NCI-H187 (cell line): ENCODE measurements around the gene CABLES2.
"Not testable (repeated sequence)": the region's sequence is repeated elsewhere in the genome, so short reads cannot be mapped to it uniquely, and the experiment has no call there.

Experiments
- DNase-seq, 2 experiments: peaks; one replicate each; lab custom pipeline; 2025; lab: John Stamatoyannopoulos, UW

CABLES2 gene

DNA sequence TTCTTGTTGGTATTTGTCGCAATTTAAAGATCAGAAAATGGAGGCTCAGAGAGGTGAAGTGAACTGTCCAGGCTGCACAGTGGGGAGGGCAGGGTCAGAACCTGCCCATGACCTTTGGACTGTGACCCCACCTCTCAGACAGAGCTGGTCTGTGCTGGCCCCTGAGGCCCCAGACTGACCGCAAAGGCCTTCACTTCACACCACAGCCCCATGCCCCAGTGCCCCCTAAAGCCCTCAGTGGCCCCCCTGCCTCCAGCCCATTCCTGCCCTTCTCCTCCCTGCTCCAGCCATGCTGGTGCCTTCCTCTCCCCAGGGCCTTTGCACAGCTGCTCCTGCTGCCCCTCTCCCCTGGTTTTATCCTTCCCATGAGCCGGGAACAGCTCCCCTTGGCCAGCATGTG, 29.6 kb upstream of the CABLES2 start:
- DNase-seq: no peak

DNA sequence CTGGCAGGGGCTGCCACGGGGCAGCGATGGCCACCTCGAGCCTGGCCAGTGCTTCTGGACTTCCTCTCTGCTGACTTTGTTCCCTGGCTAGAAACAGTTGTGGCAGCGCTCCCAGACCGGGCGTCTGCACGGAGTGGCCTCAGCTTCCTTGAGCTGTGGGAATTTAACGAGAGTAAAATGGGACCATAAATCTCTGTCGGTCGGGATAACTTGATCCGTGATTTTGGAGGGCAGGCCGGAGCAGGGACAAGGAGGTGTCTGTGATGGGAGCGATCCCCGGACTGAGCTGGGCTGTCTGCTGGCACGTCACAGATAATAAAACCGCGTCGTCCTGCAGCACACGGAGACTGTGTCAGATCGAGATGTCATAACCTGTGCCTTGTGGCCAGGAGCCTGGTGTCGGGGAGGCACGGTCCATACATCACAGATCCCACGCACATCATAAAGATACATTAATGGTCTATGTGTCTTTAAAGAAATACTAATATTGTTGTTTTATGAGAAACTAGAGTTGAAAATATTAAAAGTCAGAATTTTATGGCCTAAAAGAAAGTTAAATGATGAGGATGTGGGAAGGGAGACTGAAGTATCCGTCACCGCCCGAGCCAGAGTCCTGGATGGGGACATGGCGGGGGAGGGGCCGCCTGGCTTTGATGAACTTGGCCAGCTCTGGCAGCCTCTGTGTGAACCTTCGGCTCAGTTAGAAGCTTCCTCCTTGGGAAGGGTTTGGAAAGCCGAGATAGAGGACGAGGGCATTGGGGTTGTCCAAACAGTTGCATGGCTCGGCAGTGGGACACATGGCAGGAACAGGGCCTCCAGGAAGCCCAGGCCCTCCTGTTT, 26.8 kb upstream of the CABLES2 start:
- no peak for DNase-seq

DNA sequence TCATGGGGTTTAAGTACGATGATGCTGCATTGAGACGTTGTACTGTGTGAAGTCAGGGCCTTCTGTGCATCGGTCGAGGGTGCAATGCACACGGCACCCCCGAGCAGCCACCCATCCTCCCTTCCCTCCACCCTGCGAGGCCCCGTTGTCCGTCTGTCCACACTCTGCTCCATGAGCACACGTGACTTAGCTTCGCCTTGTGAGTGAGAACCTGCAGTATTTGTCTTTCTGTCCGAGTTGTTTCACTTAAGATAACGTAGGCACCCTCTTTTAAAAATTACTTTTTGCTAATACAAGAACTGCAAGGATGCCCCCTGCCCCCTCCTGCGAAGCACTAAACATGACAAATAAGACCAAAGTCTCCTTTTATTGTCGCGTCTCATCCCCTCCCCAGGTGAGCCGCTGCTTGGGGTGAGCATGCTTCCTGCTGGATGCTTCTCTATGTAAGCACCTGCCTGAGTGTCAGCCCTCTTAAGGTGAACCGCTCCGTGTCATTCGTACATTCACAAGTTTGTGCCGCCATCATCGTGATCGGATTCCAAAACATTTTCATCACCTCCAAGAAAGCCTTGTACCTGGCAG, 23.9 kb upstream of the CABLES2 start:
- DNase-seq: no peak

DNA sequence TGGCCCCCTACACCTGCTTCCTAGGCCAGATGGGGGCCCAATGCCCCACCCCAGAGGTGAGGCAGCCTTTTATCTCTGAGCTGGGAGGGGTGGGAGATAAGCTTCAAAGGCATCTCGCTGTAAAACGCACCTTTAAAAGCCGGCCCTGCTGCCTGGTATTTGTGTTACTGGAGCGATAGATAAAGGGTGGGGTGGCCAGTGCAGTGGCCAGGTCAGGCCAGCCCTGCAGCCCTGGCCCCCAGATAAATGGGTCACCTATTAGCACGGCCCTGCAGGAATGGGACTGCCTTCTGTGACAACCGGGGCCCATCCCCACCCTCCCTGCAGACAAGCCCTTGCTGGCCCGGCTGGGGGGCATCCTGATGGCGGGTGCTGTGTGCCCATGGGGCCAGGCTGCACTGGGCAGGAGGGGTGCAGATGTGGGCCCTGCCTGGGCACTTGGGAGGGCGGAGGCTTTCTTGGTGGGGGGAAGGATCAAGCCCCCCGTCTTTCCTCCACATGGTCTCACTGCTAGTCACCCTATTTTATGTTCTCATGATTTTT, 23.3 kb upstream of the CABLES2 start:
- no peak for DNase-seq

DNA sequence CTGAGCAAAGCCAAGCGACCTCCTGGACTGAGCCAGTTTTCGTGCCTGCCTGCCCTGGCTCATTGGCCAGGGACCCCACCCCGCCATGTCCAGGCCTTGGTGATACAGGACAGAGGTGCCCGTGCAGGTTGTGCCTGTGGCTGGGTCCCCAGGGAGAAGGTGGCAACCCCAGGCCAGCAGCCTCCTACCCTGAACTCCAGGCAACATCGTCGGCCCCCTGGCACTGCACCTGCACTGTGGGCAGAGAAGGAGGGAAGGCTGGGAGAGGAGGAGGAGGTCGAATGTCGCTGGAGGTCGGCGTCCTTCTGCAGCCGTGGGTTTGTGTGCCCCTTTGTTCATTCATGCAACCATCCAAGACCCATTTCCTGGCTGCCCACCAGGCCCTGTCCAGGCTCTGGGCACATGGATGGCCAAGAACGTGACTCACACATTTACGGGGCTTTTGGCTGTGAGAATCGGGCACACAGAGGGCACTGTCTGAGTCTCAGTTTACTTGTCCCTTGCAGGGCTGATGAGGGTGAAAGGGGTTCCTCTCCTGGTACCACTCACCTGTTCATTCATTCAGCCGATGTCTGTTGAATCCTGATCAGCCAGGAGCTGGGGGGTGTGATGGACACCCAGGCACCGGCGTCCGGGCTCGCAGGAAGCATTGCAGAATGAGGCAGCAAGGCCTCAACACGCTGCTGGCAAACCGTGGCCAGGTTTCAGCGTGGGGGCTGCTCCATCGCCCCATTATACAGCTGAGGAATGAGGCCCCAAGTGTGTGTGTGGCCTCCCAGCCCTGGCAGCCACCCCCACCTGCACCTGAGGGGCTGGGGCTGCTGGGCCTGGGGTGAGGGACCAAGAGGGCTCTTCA, 22.6 kb upstream of the CABLES2 start:
- no peak for DNase-seq

DNA sequence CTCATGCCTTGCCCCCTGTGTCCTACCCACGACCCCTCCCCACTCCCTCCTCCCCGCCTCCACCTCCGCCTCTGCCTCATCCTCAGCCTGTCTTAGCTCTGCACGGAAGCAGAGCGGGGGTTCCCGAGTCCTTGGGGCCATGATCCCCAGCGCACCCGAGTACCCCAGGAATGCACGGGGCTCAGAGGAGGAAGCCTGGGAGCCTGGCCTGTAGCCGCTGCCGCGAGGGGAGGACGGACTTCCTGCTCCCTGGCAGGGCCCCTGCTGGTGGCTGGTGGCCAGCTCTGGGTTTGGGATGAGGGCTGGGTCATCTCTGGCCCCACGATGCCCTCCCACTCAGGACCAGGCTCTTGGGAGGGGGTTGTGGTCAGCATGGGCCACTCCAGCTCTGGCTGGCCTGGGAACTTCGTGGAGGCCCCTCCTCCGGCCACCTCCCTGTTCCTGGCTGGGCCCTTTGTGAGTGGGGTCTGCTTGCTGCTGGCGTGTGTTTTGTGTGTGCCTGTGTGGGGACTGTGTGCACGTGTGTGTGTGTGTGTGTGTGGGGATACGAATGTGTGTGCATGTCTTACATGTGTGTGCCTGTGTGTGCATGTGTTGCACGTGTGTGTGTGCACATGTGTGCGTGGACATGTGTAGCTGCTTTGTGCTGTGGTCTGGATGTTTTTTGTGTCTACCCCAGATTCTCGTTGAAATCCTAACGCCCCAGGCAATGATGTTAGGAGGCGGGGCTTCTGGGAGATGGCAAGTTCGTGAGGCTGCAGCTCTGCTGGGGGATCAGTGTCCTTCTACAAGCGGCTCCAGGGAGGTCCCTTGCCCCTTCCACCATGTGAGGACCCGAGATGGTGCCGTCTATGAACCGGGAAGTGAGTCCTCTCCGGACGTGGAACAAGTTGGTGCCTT, 21.6 kb upstream of the CABLES2 start:
- DNase-seq: no peak

DNA sequence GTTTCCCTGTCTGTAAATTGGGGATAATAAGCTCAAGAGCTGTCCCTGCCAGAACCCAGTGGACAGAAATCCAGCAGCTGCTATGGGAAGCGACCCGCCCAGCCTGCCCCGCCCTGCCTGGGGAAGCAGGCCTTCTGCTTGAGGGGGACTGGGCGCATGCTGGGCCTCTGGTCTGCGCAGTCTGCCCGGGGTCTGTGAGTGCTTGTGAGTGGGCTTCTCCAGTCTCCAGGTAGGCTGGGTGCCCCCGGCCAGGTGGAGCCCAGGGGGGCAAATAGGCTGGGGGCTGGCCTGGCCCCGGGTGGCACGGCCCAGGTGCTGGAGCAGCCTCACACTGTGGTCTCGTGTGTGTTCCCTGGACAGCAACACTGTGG, 20.9 kb upstream of the CABLES2 start:
- no peak for DNase-seq

DNA sequence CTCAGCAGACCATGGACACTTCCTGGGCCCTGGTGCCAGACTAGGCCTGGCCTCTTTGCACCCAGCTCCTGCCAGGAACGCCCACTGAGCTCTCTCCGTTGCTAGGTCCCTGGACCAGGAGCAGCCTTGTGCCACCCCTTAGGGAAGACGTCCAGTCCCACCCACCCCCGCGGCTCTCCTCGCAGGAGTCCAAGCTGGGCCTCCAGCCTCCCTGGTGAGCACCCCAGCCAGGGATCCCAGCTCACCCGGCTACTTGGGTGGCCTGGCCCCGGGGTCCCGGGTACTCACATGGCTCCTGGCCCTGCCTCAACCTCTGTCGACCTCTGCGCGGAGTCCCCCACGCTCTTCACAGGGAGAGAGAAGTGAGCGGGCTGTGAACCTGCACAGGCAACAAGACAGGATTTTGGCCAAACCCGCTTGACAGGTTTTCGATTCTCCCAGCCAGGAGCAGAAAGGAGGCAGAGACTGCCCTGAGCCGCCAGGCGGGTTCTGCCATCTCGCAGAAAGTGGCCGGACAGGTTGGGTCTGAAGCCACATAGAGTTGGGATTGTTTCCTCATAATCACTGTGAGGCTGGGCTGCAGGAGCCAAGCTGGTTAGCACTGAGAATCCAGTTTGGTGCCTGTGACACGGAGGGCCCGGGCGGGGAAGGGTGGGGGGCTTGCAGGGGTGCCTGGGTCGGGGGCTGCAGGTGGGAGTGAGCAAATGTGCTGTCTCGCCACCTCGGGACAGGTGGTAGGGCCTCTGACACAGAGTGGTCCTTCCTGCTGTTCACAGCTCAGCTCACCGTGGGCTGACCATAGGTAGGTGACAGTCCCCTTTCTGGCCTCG, 20.3 kb upstream of the CABLES2 start, which contains the start of gene RBBP8NL:
TSS of gene RBBP8NL (minus strand) at position 368 of the 830 bp plus-strand sequence. CDS start 7,892 bp downstream, outside the sequence.
- no peak for DNase-seq

DNA sequence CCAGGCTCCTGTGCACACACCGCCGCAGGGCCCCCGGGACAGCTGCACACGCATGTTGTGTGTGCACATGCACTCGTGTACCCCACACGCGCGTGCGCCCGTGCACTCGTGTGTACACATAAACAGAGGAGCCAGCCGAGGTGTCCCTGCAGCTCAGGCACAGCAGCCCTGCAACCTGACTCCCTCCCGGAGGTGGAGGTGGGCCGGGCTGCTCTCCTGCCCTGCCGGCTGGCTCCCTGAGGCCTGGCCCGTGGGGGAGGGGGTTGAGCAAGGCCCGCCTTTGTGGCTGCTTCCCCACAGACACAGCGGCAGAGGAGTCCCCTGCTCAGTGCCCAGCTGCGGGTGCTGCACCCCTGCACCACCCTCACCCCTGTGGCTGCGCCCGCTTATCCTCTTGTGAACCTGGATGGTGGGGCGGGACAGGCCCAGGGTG, 19.6 kb upstream of the CABLES2 start:
- DNase-seq: peak in 1 of 2 experiments; percentile 70

DNA sequence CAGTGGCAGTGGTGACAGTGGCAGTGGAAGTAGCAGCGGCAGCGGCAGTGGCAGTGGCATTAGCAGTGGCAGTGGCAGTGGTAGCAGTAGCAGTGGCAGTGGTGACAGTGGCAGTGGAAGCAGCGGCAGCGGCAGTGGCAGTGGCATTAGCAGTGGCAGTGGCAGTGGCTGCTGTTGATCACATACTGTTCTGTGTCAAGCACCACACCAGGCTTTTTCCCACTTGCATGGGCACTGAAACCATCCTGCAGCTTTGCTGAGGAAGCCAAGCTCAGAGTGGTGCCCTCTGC, 18.9 kb upstream of the CABLES2 start:
- not testable (repeated sequence) for DNase-seq

DNA sequence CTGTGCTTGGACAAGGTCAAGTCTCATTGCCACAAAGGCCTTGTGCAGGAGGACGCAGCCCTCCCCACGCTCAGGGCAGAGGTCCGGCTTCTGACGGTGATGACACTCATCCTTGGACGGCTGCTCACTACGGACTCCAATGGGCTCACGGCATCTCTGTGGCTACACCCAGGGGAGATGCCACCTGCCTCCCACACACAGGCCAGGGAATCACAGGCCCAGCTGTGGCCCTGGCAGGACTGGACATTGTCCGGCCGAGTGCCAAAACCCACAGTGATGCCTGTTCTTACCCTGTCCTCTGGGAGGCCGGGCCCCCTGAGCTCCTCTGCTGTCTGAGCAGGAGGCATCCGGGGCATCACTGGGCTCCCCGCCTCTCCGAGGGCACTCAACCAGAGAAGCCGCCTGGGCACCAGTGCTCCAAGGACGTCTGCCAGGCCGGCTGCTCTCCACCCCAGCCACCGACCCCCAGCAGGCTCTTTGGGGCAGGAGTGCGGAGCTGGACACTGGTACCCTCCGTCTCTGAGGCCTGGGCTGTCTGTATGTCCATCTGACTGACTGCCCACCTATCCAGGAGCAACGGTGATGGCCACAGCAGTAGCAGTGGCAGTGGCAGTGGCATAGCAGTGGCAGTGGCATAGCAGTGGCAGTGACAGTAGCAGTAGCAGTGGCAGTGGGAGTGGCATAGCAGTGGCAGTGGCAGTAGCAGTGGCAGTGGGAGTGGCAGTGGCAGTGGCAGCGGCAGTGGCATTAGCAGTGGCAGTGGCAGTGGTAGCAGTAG, 18.4 kb upstream of the CABLES2 start:
- no peak for DNase-seq

DNA sequence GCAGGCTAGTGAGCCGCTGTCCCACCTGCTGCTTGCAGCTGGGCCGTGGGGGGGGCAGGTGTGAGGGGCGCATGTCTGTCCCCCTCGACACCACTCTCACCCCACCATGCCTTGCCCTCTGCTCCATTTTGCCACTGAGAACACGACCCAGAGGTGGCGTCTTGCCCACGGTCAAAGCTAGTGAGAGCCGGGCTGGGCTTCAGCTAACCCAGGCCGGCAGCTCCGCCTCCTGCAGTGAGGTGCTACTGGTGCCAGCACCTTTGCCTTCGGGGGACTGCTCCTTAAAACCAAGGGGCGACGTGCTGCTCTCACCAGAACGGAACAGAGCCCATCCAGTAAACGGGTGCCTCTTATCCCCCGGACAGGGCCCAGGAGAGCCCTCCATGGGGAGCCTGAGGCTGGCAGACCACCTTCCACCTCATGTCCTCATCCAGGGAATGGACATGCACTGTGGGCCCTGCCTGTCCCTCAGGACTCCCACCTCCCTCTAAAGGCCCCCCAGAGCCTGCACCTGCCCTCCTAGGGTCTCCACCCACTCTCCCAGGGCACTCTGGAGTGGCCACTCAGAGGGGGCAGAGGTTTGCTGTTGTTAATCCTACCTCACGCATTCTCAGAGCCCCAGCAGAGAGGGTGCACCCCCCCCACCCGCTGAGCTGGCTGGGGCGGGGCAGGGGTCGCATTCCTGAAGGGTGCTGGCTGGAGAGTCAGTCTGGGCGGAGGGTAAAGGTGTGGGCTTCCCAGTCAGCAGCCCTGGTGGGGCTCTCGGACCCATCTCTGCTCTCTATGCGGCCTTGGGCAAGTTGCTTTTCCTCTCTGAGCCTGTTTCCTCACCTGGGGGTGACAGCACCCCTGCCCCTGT, 17.4 kb upstream of the CABLES2 start:
- DNase-seq: no peak

DNA sequence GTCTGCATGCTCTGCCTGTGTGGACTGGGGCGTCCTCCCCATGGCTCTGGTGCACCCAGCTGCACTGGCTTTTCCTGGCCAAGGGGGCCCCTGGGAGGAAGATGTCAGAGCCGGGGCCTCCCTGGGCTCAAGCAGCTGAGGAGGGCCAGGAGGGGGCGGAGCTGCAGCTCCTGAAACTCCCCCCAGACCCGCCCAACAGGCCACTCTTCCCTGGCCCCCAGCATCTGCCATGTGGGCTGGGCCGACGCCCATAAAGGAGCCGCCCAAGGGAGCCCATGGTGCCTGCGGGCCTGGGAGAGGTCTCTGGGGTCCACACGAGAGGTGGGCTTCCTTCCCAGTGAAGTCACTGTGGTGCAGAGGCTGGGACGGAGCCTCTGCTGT, 16.2 kb upstream of the CABLES2 start:
- DNase-seq: no peak

DNA sequence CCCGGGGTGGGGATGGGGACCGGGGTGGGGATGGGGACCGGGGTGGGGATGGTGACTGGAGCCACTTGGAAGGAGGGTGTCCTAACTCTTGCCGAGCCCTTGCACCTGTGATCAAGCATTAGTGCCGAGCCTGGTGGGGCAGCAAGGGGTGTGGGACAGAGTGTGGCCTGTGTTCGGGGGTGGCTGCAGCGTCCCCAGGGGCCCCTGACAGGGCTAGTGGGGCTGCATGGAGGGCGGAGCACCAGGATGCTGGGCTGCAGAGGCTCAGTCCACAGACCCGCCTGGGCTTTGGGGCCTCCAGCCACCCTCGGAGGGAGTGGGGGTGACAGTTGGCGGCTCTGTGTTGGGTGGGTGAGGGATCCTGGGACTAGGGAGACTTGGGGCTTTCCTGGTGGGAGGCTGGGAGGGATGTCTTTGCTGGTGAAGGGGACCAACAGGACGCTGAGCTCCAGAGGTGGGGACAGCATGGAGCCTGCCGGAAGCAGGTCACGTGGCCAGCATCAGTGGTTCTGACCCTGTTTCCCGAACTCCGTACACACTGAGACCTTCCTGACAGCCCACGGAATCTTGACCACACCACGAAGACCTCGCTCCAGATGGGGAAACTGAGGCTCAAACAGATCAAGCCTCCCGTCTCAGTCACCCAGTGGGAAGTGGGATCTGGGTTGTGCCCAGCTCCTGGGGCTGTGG, 15.7 kb upstream of the CABLES2 start:
- no peak for DNase-seq

DNA sequence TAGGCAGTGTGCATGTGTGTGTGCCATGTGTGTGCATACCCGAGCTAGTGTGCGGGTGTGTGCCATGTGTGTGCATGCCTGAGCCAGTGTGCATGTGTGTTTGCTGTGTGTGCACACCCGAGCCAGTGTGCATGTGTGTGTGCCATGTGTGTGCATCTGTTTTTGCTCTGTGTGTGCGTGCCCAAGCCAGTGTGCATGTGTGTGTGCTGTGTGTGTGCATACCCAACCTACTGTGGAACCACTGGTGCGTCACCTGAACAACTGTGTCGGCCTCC, 14.6 kb upstream of the CABLES2 start:
- no peak for DNase-seq

DNA sequence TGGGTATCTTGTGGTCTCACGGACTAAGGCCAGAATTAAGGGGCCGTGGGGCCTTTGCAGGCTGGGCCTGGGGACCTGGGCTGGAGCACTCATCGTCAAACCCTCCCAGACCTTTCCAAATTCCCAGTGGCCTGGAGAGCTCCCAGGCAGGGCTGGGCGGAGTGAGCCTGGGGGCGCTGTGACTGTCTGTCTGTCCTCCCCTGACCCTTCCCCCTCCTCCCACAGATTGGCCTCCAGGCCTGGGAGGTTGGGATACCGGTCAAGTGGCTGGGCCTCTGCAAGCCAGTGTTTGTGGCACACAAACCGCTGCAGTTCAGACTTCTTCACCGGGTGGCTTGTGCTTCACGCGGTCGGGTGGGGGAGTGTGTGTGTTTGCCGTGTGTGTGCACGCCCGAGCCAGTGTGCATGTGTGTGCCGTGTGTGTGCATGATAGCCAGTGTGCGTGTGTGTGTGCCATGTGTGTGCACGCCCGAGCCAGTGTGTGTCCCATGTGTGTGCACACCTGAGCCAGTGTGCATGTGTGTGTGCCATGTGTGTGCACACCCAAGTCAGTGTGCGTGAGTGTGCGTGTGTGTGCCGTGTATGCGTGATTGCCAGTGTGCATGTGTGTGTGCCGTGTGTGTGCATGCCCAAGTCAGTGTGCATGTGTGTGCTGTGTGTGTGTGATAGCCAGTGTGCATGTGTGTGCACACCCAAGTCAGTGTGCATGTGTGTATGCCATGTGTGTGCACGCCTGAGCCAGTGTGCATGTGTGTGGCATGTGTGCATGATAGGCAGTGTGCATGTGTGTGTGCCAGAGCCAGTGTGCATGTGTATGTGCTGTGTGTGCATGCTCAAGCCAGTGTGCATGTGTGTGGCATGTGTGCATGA, 14.0 kb upstream of the CABLES2 start:
- no peak for DNase-seq

DNA sequence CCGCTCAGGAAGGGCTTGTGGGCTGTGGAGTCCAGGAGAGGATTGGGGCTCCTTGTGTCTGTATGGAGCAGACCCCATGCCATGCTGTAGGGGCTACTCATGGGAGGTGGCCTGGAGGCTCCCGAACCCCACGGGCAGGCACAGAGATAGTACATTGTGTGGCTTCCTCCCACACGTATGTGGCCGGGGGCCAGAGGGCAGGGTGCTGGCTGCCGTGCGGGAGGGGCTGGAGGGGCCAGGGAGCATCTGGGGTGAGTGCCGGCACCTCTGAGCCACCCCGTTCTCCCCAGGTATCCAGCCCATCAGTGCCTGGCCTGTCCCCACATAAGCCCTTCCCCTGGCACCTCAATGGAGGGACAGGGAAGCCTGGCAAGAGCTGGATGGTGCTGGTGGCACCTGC, 12.7 kb upstream of the CABLES2 start:
- DNase-seq: no peak
